ENCODE results near the gene FRMD1. TPM values are rescaled to one million over a fixed set of nuclear protein-coding genes. Genes with fewer than 3 reads are reported as not detected.

FRMD1 gene
- total RNA-seq, 1 donor from 2014 or later = not detected

GRCh38 chr6:168087436-168088160 lies 8.6 kb upstream of the FRMD1 start:
- ATAC-seq (ENCODE audit: low read depth) = no peak
- DNase-seq = no peak
- Mint-ChIP-seq H3K4me1 (no peaks in the 10 kb centered on the region), H3K9me3 (peaks cover 2% of the 10 kb centered on the region), H3K36me3 (ENCODE audit: low read depth) (no peaks in the 10 kb centered on the region), H3K27me3 (peaks cover 1% of the 10 kb centered on the region), H3K4me3 (no peak overlapping the region), H3K27ac (no peak overlapping the region)
- CTCF ChIA-PET = no interaction called here
- no peak for TF ChIP-seq CTCF (IDR thresholded peaks at IDR 0.05)
- intact Hi-C loops (cut with micrococcal nuclease) = no loop called here
- POLR2A ChIA-PET = no interaction called here

GRCh38 chr6:168086616-168087015 lies 7.6 kb upstream of the FRMD1 start:
- Mint-ChIP-seq H3K27me3 (peaks cover 1% of the 10 kb centered on the region), H3K4me3 (no peak overlapping the region), H3K9me3 (no peaks in the 10 kb centered on the region), H3K36me3 (ENCODE audit: low read depth) (no peaks in the 10 kb centered on the region), H3K27ac (no peak overlapping the region), H3K4me1 (no peaks in the 10 kb centered on the region)
- ATAC-seq (ENCODE audit: low read depth) (no peak), DNase-seq (no peak)
- CTCF ChIA-PET = no interaction called here
- intact Hi-C loops (cut with micrococcal nuclease) = no loop called here
- TF ChIP-seq CTCF (IDR thresholded peaks at IDR 0.05) = no peak
- POLR2A ChIA-PET = no interaction called here

GRCh38 chr6:168086066-168086465 lies 7.1 kb upstream of the FRMD1 start:
- no peak overlapping the region for H3K4me3 Mint-ChIP-seq
- intact Hi-C loops (cut with micrococcal nuclease) = no loop called here
- H3K27me3 Mint-ChIP-seq = peaks cover 1% of the 10 kb centered on the region
- H3K9me3 Mint-ChIP-seq = no peaks in the 10 kb centered on the region
- ChIA-PET CTCF (no interaction called here), POLR2A (no interaction called here)
- DNase-seq (no peak), ATAC-seq (ENCODE audit: low read depth) (no peak)
- no peak overlapping the region for H3K27ac Mint-ChIP-seq
- no peaks in the 10 kb centered on the region for H3K4me1 Mint-ChIP-seq
- TF ChIP-seq CTCF (IDR thresholded peaks at IDR 0.05) = no peak
- H3K36me3 Mint-ChIP-seq (ENCODE audit: low read depth) = no peaks in the 10 kb centered on the region

- DNase-seq = no peak
- Mint-ChIP-seq H3K9me3 (no peaks in the 10 kb centered on the region), H3K27me3 (peaks cover 1% of the 10 kb centered on the region), H3K27ac (no peak overlapping the region), H3K36me3 (ENCODE audit: low read depth) (no peaks in the 10 kb centered on the region), H3K4me3 (no peak overlapping the region), H3K4me1 (no peaks in the 10 kb centered on the region)
- ATAC-seq (ENCODE audit: low read depth) = no peak
- POLR2A ChIA-PET = no interaction called here
- TF ChIP-seq CTCF (IDR thresholded peaks at IDR 0.05) = no peak
- CTCF ChIA-PET = no interaction called here
- intact Hi-C loops (cut with micrococcal nuclease) = no loop called here
Observed at GRCh38 chr6:168084465-168085160, 5.6 kb upstream of the FRMD1 start.

GRCh38 chr6:168083514-168083885 lies 4.5 kb upstream of the FRMD1 start:
- intact Hi-C loops (cut with micrococcal nuclease) = no loop called here
- peaks cover 1% of the 10 kb centered on the region for H3K27me3 Mint-ChIP-seq
- no peak overlapping the region for H3K27ac Mint-ChIP-seq
- no peak for TF ChIP-seq CTCF (IDR thresholded peaks at IDR 0.05)
- DNase-seq (no peak), ATAC-seq (ENCODE audit: low read depth) (no peak)
- CTCF ChIA-PET = no interaction called here
- no peaks in the 10 kb centered on the region for H3K36me3 Mint-ChIP-seq (ENCODE audit: low read depth)
- no peaks in the 10 kb centered on the region for H3K9me3 Mint-ChIP-seq
- no peaks in the 10 kb centered on the region for H3K4me1 Mint-ChIP-seq
- H3K4me3 Mint-ChIP-seq = no peak overlapping the region
- POLR2A ChIA-PET = no interaction called here

All from activated B cell treated with CpG ODN at 0.5 μM for 24 hours (primary cell).